ENCODE data around the gene RAD51. TPM values are rescaled to one million over a fixed set of nuclear protein-coding genes. Genes with fewer than 3 reads are reported as not detected.

Gene RAD51
- total and polyA plus RNA-seq, 2 of the 8 experiments (the other 6 are each of a cell fraction or from before 2014, with no cell fraction given): 32.2 to 42.4 TPM

DNA sequence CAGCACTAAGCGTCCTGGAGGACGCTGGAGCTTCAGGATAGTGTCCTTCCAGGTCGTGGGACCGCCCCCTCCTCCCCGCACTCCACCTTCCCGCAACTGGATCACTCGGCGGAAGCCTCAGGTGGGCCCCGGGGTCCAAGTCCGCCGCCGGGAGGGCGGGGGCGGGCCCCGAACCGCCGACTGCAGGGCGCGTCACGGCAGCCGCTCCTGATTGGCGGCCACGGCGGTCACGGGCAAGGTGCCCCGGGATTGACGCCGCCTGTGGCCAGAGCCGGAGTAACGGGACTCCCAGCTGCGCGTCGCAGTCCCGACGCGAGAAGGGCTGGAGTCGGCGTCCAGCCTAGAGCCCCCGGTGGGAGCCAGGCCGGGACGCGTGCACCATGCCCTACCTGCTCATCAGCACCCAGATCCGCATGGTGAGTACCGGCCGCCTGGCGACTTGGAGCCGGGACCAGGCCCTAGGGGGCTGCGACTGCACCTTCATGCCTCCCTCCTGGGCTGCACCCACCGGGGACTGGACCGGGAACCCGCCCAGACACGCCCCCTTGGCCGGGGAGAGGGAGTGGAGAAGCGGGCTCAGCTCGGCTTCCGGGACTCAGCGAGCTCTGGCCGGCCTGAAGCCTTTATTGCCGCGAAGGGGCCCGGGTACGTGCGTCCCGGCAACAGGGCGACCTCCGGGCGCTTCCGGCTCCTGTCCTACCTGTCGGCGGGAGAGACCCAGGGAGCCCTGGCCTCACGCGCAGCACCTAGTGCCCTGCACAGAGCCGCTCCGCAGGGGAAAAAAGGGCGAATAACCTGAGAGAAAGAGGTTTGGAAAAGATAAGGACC lies 69.0 kb downstream of the RAD51 start, which contains the start of gene GCHFR:
Gene GCHFR, plus strand, starts transcription at position 268 of the 828 bp plus-strand sequence. Its CDS starts 113 bp downstream, at position 381.
- Histone ChIP-seq H3K9ac (replicated peaks in 1 of 4; ENCODE audit: extremely low read depth in 1 of 4, low read depth in 3 of 4, low read length in 3 of 4) (peak within 1 kb of the TSS in 3 of 4 experiments; percentile 26 to 45 (median 42); a peak in 3 of 7 replicates), H2BK20ac (ENCODE audit: low read length) (no peak within 1 kb of the TSS), H3K4me2 (ENCODE audit: insufficient read depth in 1 of 2, low read depth in 2 of 2, low read length in 2 of 2) (peak within 1 kb of the TSS; percentile 65 to 92), H3K4ac (replicated peaks; ENCODE audit: insufficient read length, low read depth, low read length) (no peak within 1 kb of the TSS), H4K20me1 (replicated peaks in 1 of 2; ENCODE audit: control insufficient read depth in 1 of 2, insufficient read depth in 2 of 2, low read length in 2 of 2) (peaks cover 0 to 2% of the 10 kb centered on the region in 2 experiments), H4K8ac (ENCODE audit: extremely low read depth, insufficient read depth, low read length) (peak within 1 kb of the TSS; percentile 60), H3K27me3 (replicated peaks in 1 of 4; ENCODE audit: control insufficient read depth in 3 of 4, extremely low read depth in 1 of 4, insufficient read depth in 3 of 4, low read length in 3 of 4) (peaks cover 0 to 7% (median 3%) of the 10 kb centered on the region in 4 experiments; a peak in 5 of 7 replicates), H2BK5ac (ENCODE audit: low read depth, low read length) (peak within 1 kb of the TSS; percentile 10; the same call in 1 of the 2 replicates), H4K5ac (ENCODE audit: insufficient read length, low read depth, low read length) (no peak within 1 kb of the TSS), H3K27ac (ENCODE audit: low read depth, low read length) (no peak within 1 kb of the TSS), H3K23me2 (ENCODE audit: low read depth, low read length) (peaks cover 14% of the 10 kb centered on the region; the same call in 1 of the 2 replicates), H3K4me1 (replicated peaks in 1 of 4; ENCODE audit: control insufficient read depth in 3 of 4, insufficient read depth in 4 of 4, low read length in 3 of 4) (peaks cover 6 to 30% (median 19%) of the 10 kb centered on the region in 4 experiments), H3K14ac (ENCODE audit: insufficient read length) (no peak within 1 kb of the TSS), H2AFZ (ENCODE audit: low read length) (0 out of 2 replicates have a peak within 1 kb of the TSS, but pooled peaks have one; percentile 56), H3K56ac (replicated peaks; ENCODE audit: insufficient read length, low read depth, low read length) (peak within 1 kb of the TSS; percentile 70), H3K18ac (ENCODE audit: extremely low read depth, low read length) (peak within 1 kb of the TSS; percentile 60), H3K79me2 (ENCODE audit: control insufficient read depth in 1 of 2, insufficient read depth in 2 of 2, low read length in 2 of 2) (no peaks in the 10 kb centered on the region), H3K4me3 (ENCODE audit: extremely low read depth in 1 of 4, insufficient read depth in 2 of 4, low read depth in 3 of 4, low read length in 4 of 4) (peak within 1 kb of the TSS; percentile 44 to 81 (median 74)), H4K91ac (replicated peaks; ENCODE audit: insufficient read length, low read length) (peak within 1 kb of the TSS; percentile 80), H2AK5ac (ENCODE audit: low read depth, low read length) (no peak within 1 kb of the TSS), H3K36me3 (ENCODE audit: control insufficient read depth in 2 of 4, insufficient read depth in 4 of 4, low read length in 3 of 4) (no peaks in the 10 kb centered on the region), H2BK15ac (ENCODE audit: low read length) (peak within 1 kb of the TSS; percentile 46; the same call in 1 of the 2 replicates), H2BK12ac (ENCODE audit: low read depth, low read length) (0 out of 2 replicates have a peak within 1 kb of the TSS, but pooled peaks have one; percentile 60), H3K79me1 (ENCODE audit: low read depth, low read length) (no peaks in the 10 kb centered on the region), H2BK120ac (replicated peaks; ENCODE audit: low read depth, low read length) (no peak within 1 kb of the TSS), H3K9me3 (ENCODE audit: insufficient read depth in 2 of 2, low read depth in 1 of 2, low read length in 1 of 2) (no peaks in the 10 kb centered on the region), H3K23ac (ENCODE audit: insufficient read length) (no peak within 1 kb of the TSS)
- FAIRE-seq: no peak
- CTCF ChIA-PET (ENCODE audit: partially characterized antibody): interaction anchor here (0.7 to 15.3 kb wide), 10 partner anchors 18 to 140 kb away, joined by 3 to 184 read pairs (median 4); no protein-coding TSS in a partner anchor
- POLR2A ChIA-PET (ENCODE audit: partially characterized antibody): interaction anchor here (0.6 to 3.0 kb wide), 21 partner anchors 7 to 526 kb away, joined by 3 to 11 read pairs (median 5); partner anchors contain the start of genes CHAC1, RAD51, SPINT1 and VPS18
- DNase-seq (ENCODE audit: low read depth in 1 of 2, low spot score in 2 of 2): peak in 1 of 2 experiments; percentile 86
- 3% methylated on average over 52 of the region's 75 CpGs; no CpG with 5 or more reads in 1 of the 2 experiments for WGBS, 2 experiments (ENCODE audit: extremely low coverage in 1 of 2, insufficient coverage in 1 of 2, insufficient read length in 1 of 2, insufficient replicate concordance in 2 of 2, low coverage in 1 of 2, low lambda C conversion rate in 2 of 2, missing lambda C conversion rate in 1 of 2)
- TF ChIP-seq TAF7 (optimal IDR thresholded peaks at IDR 0.05; ENCODE audit: borderline replicate concordance, low read depth, low read length) (peak; percentile 34), POLR2A (IDR thresholded peaks at IDR 0.05; ENCODE audit: control extremely low read depth in 1 of 2, low read depth in 2 of 2, low read length in 2 of 2) (peak in 1 of 2 experiments; percentile 53; a peak in 1 of 3 replicates)
- TF ChIP-seq, protein P1, sequence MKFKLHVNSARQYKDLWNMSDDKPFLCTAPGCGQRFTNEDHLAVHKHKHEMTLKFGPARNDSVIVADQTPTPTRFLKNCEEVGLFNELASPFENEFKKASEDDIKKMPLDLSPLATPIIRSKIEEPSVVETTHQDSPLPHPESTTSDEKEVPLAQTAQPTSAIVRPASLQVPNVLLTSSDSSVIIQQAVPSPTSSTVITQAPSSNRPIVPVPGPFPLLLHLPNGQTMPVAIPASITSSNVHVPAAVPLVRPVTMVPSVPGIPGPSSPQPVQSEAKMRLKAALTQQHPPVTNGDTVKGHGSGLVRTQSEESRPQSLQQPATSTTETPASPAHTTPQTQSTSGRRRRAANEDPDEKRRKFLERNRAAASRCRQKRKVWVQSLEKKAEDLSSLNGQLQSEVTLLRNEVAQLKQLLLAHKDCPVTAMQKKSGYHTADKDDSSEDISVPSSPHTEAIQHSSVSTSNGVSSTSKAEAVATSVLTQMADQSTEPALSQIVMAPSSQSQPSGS (IDR thresholded peaks at IDR 0.05; ENCODE audit: low read length): no peak
- TF ChIP-seq, protein P2, sequence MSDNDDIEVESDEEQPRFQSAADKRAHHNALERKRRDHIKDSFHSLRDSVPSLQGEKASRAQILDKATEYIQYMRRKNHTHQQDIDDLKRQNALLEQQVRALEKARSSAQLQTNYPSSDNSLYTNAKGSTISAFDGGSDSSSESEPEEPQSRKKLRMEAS (IDR thresholded peaks at IDR 0.05): peak; percentile 60
